NCI-H2107 treated with DMSO at 0.1 percent for 48 hours (cell line): ENCODE results near the gene TENT5C.

Experiments
- DNase-seq: peaks from one replicate; lab custom pipeline; 2025; ENCODE audit not compliant: unreplicated experiment; lab: John Stamatoyannopoulos, UW

TENT5C gene

DNA sequence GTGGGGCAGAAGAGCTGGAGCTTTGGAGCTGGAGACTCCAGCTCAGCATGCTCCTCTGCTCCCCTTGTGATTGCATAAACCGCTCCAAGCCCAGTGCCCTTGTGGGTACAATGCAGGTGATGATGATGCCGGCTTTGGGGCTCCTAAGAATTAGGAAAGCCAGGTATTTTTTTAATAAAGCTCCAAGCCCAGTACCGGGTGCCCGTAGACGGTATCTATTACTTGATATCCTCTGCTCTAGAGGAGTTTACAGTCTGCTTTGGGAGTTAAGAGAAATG lies 27.2 kb downstream of the TENT5C start:
- no peak for DNase-seq

DNA sequence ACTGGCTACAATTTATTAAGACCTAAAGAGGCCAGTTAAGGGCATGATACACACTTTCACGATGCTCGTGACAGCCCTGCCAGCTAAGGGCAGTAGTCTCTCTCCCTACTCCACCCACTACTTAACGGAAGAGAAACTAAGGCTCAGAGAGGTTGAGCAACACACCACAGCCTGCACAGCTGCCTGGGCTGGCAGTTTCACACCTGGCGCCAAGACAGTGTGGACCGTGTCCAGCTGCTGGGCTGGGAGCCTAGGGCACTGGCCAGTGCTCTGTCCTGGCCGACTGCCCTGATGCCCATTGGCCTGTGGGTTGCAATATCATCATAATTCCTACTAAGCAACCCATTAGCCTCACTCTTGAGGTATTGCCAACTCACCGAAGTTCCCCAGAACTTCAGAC lies 27.6 kb downstream of the TENT5C start:
- no peak for DNase-seq

DNA sequence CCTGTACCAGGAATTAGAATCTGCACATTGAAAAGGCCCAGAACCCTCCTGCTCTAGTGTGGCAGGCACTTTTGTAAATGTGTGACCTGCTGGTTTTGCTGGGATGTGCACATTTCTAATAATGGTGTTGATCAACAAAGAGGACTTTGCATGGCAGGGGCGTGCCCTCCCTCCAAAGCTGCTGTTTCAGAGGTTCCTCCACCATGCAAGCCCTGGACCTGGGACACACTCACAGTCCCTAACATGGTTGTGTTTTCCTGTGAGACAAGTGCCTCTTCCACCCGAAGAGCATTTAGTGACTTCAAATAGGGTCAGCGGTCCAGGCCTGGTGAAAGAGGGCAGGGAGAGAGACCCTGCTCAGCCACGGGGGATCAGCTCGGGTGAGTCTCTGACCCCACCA lies 28.1 kb downstream of the TENT5C start:
- DNase-seq = no peak

DNA sequence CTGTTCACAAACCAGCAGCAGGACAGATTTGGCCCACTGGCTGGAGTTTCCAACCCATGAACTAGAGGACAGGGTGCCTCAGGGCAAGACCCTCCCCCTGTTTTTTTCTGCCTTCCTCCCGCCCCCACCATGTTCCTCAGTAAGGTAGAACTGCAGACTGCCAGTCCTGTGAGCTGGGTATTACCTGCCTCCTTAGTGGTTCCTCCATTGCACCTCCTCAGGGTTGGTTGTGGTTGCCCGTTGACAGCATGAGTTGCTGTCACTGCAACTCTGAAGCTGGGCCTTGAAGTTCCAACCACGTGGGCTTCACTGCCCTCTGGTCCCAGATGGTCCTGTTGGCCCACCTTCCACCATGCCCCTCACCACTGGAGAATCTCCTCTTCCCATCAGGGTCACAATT lies 28.8 kb downstream of the TENT5C start:
- DNase-seq = no peak

DNA sequence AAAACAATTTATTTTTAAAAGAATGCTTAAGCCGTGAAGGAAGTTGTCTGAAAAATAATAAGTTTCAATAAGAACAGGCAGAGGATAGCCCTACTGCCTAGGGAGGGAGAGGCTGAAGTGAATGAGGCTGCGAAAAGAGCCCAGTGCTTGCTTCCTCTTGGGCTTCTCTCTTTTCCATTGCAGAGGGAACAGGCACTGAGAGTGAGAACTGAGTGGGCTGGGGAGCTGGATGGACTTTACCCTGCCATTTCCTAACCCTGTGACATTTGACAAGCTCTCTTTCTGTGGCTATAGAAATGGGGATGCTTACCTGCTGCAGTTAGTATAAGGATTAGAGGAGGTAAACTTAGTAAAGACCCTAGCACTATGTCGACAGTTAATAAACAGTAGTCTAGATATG lies 30.0 kb downstream of the TENT5C start:
- no peak for DNase-seq

DNA sequence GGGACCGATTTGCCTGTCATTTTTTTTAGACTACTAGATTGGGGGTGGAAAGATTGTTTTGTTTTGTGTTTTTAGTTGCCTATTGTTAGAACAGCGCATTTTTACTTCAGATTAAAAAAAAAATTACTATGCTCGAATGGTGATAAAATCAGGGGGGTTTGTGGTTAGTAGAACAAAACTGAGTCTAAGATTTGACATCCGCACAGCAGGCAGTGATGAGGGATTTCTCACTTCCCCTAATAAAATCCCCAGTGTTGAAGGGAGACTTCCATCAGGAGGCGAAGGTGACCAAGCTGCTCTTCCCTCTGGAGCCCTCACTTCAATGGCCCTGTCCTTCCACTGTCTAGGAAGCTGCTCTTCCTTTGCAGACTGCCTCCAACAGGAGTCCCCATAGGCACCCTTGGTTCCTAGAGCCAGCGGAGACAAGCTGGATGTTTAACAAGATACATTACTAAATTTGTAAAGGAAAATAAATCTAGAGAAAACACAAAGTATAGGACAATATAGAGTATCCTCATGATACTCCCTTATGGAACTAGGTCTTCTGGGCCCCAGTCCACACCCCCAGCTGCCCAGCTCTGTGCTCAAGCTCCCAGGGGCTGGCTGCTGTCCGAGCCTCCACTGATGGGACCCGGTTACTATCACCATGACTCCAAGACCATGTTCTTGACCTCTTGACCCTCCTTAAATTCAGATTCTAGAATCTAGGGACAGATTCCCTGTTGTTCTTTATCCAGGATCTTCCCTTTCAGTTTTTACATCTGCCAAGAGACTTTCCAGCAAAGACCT lies 31.0 kb downstream of the TENT5C start:
- no peak for DNase-seq

DNA sequence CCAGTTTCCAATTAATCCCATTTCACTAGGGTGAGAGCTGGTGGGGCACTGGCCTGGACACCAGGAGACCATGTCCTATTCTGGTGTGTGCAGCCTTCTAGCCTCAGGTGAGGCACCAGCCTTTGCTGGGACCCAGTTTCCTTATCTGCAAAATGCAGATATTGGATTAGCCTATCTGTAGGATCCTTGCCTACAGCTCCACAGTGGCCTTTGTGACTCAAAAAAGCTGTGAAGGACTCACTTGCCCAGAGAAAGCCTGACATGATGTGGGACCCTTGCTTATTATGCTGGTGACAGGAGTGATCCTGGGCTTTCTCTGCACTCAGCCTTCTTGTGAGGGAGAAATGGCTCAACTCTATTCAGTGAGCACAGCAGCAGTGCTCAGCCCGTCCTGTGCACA lies 32.3 kb downstream of the TENT5C start:
- no peak for DNase-seq

DNA sequence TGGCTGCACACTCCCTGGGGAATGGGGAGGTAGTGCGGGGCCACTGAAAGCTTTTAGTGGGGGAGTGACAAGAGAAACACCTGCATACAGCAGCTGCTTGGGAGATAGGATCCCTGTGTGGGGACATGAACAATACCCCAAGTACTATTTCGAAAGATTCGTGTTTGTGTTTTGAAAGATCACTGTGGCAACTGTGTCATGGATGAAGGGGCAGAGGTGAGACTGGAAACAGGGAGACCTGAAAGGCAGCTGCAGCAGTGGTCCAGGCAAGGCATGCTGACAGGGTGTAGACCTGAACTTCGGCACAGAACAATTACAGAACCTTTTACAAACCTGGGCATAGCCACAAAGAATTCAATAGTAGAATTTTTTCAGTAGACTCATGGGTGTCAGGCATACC lies 32.9 kb downstream of the TENT5C start:
- peak; percentile 98 for DNase-seq

DNA sequence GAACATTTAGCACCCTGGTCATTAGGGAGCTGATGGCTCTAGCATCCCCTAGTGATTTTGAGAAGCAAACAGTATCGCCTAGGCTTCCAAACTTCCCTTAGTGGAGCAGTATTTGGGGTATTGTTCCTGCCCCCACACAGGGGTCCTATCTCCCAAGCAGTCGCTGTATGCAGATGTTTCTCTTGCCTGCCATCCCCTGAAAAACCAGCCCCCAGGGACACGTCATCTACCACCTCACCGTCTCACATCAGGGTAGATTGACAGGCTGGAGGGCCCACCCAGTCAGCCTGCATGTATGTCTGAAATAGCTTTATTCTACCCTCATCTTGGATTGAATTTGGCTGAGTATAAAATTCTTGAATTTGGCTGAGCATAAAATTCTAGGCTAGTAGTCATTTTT lies 33.9 kb downstream of the TENT5C start:
- no peak for DNase-seq

DNA sequence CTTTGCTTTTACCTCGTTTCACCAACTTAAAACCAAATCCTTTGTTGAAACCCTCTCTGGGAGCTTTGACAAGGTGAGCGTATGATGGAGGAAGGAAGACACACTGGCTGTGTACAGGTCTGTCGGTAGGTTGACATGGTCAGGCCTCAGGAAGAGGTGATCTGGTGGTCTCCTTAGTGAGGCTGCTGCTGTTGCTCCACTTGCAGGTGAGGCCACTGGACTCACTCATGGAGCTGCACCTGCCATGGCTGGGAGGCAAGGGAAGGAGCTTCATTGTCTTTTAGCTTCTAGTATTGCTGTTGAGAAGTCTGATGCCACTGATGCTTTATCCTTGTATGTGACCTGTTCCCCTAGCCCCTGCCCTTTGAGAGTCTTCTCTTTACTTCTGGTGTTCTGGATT lies 35.7 kb downstream of the TENT5C start:
- no peak for DNase-seq

DNA sequence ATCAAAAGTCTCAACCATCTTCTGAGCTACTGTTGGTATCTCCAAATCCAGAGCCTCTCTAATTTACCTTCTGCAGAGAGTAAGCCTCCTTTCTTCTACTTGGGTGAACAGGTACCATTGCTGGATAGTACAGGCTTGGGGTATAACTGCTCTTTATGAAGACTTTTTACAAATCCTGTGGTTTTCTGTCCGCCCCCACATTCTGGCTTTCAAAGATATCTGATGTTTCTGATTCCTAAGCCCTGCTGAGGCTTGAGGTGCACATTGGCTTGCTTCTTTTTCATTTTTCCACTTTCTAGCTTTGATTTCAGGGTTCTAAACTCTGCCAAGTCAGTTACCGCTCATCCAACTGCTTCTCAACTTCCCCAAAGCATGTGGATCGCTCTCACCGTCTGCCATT lies 37.1 kb downstream of the TENT5C start:
- DNase-seq = no peak

DNA sequence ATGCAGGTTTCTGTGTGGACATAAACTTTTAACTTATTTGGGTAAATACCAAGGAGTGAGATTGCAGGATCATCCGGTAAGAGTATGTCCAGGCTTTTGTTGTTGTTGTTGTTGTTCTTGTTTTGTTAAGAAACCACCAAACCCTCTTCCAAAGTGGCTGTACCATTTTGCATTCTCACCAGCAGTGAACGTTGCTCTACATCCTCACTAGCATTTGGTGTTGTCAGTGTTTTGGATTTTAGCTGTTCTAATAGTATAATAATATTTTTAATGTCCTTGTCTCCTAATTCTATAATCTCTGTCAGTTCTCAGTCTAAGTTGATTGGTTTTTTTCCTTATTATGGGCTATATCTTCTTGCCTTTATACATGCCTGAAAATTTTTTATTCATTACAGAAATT lies 37.8 kb downstream of the TENT5C start:
- DNase-seq = no peak

DNA sequence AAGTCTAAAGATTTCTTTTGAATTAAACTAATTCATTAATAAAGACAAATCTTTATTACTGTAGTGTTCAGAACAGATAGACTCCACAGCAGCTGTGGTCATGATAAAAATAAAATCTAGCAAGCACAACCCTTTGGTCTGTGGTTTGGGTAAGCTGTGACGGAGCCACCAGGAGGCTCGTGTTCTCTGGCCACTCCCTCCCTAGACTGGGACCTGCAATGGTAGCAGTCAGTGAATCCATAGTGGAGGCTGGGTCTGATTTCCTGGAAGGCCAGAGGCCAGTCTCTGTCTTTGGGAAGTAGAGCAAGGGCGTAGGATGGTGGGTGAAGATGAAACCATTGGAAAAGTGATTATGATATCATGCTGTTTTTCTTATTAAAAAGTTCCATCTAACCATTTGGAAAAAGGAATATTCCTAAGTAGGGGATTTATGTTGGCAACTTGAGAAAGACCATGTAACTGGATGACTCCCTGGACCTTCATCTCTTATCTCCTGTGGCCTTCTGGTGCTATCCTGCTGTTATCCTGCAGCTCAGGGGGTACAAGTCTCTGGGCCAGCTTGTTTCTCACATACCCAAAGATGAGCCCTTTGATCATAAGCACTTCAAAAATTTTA lies 39.0 kb downstream of the TENT5C start:
- DNase-seq = no peak

DNA sequence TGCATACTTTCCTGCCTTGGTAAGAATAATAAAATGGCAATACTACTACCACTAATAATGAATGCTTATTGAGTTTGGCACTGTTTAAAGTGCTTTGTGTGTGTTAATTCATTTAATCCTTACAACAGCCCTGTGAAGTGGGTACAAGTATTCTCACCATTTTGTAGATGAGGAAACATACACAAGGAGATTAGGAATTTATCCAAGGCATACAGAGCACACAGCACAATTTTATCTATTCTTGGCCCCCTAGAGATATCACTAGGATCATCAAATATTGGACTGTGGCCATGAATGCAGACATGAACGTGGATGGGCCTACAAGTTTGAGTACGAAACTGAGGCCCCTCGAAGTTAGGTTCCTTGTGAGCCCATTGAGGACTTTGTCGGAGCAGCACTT lies 39.5 kb downstream of the TENT5C start:
- no peak for DNase-seq

DNA sequence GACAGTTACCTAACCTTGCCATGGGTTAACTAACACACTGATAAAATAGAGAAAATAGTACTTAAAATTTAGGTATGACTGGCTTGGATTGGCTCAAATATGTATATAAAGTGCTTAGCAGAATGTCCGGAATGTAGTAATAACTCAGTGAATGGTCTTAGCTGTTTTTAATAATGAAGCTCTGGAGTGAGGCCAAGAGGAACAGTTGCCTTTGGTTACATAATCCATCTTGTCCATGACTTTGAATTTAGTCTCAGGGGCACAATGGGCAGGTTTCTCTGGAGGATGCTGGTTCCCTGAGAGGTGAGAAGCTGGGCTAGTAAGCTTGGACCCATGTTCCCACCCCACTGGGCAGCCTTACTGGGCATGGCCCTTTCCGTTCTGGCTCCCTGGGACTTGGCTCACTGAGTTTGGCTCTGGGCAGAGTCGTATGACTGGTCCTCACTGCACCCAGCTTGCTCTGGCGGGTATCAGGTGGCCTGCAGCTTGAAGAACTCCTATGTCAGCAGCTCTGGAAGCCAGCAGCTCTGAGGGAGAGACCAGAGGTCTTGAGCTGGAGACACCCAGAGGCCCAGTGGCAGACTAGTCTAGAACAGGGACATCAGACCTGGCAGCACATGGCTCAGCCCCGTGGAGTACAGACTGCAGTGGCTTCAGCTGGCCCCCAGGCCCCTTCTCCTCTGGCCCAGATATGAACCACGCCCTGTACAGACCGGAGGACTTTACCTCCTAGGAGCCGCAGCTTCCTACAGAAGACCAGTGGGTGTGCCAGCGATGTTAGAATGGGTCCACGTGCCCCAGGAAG lies 40.4 kb downstream of the TENT5C start:
- no peak for DNase-seq

DNA sequence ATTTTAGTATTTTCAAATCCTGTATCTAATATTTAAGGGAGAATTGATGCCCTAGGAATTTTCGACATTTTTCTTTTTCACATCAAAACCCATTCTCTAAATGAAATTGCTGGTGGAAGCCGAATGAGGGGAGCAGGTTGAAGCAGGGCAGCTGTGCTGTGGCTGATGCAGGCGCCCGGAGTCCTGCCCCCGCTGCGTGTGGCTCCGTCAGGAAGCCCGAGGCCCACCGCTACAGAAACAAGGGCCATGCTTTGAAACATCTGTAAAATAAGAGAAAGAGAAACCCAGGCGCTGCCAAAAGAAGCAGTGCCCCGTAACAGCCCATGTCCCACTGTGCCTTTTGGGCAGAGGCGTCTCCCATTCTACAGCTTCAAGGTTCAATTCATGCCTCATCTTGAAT lies 41.1 kb downstream of the TENT5C start:
- DNase-seq = no peak

DNA sequence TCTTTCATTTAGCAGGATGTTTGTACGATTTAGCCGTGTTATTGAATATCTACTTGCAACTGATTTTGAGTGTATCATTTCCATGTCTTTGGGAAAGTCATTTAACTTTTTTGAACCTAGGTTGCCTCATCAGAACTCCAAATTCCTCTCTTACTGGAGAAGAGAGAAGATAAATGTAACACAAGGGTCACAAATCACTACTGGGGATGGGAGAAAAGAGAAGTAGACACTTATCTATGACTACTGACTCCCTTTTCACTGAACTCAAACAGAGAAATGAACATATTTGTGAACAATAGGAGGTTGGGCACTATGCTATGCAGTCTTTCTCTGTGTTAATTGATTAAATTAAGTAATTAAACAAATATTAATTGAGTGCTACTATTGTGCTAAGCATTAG lies 42.2 kb downstream of the TENT5C start:
- no peak for DNase-seq

DNA sequence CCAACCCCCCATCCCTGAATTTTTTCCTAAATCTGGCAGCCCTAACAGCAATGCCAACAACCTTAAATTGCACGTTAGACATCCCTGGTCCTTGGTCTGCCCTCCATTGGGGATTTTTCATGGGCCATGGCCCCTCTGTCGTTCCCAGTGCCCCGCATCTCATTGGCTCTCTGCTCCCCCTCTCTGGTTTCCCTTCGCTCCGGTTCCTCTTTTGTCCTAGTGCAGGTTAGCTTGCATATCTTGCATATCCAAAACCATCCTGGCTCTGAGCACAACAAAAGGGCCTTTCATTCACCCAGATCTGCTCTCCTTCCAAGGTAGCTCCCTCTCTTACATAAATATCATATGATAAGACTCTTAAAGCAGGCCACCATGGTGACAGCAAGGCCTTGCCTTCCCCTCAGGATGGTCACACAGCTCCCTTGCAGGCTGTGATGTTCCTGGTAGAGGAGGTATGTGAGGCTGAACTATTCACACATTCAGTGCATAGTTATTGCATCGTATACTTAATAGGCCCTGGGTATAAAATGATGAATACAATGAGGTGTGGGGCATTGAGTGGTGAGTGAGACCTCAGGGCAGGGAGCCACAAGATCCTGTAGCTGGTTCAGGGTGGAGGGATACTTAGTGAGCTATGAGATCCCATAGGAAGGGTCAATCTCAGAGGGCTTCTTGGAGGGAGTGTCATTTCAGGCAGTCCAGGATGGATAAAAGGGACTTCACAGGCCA lies 45.2 kb downstream of the TENT5C start:
- DNase-seq = no peak

DNA sequence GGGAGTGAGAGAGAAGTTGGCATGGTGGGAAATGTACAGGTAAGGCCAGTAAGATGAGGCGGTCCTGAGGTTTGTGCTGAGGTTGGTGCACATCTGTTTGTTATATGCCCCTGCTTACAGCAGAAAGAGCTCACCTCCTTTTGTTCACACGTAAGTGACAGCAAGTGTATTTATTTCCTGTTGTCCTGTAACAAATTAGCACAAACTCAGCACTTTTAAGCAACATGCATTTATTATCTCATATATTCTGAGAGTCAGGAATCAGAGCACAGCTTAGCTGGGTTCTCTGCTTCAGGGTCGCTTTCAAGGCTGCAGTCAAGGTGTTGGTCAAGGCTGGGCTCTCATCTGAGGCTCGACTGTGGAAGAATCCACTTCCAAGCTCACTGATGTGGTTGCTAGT lies 45.8 kb downstream of the TENT5C start:
- no peak for DNase-seq

DNA sequence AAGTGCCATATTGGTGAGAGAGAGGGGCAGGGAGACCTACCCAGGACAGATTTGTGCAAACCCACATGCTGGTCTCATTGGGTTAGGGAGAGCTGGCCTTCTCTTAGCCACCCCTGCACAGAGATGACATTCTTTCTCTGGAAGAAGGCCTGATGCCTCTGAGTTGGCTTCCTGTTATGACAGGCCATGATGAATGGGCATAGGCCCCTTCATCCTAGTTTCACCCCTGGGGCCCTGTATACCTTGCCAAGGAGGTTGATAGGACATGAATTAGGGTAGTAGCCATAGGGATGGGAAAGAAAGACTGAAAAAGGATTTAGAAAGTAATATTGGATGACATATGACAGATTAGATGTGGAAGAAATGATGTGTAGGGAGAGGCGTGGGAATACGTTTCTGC lies 46.6 kb downstream of the TENT5C start:
- no peak for DNase-seq

DNA sequence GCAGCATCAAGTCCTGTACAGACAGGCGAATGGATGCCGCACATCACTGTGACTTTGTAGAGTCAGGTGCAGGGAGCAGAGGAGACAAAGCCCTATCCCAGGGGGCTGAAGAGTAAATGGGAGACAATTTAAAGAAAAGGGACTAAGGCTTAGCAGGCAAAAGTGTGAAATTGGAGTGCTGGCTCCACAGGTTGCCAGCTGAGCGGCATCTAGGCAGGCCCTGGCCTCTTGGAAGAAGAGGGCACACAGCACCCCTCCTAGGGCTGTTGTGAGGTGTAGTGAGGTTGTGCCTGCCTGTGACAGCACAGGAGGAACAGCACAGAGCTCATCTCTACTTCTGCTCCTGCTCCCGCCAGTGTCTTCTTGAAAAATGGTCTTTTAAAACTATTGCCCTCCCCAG lies 47.3 kb downstream of the TENT5C start:
- DNase-seq = no peak
